Caki2 (cell line): Measurements from ENCODE around the gene RHOJ. TPM values are rescaled to one million over a fixed set of nuclear protein-coding genes. Genes with fewer than 3 reads are reported as not detected.
"Not testable (repeated sequence)": the region's sequence is repeated elsewhere in the genome, so short reads cannot be mapped to it uniquely, and the experiment has no call there.

Experiments used
- DNase-seq: peaks from one replicate; pipeline ENCODE4 v3.0.0-alpha.2; 2015; ENCODE audit warnings: low read depth
- in situ Hi-C: cut with HindIII; loops from 2 replicates; pipeline ENCODE4 v1.10.0; 2016; ENCODE audit warnings: low sequenced_read_pairs, low pct_unique_long_range_greater_than_20kb, mixed read lengths
- total RNA-seq: library from RNA; depleted of rRNA; stranded (reverse); fragments of >200 nt; shearing (Covaris generic); gene quantifications from 2 replicates; pipeline ENCODE4 v1.2.3, GENCODE V29; 2014; ENCODE audit warnings: low replicate concordance

Gene RHOJ
- total RNA-seq, 1 experiment from 2014 or later = not detected

DNA sequence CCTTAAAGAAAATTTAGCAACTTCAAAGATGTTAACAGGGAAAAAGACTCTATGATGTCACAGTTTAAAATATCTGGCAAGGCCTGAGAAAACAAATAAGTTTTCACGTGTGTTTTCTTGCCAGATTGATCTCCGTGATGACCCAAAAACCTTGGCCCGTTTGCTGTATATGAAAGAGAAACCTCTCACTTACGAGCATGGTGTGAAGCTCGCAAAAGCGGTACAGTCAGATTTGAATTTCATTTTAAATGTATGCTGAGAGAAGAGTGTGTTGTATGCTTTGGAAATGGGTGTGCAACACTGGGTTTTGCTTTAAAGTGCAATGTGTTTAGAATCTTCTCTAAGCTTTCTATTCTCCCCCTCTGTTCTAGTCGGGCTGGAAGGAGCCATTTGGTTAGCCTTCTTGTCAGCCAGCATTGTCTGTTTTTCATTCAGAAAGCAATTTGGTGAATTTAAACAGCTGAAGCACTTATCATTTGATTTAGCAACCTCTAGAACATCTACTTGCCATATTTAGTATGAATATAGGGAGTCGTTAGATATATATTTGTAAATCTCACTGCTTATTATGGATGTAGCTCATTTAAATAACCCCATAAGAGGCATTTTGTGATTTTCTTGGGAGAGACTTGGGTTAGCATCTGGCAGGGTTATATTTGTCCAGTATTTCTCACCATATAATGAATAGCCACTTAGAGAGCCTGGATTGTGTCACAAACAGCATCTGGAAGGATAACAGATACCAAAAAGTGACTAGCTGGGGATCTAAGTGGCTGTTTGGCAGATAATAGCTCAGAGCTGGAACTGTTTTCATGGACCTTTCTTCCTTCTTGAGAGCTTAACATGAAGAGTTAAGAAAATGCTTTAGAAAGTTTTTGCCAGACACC is 79.0 kb downstream of the RHOJ start:
- in situ Hi-C loops = no loop called here
- no peak for DNase-seq

DNA sequence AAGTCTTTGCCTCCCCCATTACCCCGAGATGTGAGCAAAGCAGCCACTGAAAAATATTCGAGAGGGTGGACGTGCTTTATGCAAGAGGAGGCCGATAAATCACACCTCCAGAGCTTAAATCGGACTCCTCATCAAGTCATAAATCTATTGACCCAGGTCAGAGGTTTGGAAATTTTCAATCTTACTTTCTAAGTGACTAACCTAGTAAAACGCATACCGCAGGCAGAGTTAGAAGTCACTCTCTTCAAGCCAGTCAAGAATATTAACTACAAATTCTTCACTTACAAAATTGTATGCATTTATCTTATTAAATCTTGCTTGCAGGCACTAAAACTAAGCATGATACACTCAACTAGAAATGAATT is 79.6 kb downstream of the RHOJ start:
- in situ Hi-C loops = no loop called here
- DNase-seq = no peak

DNA sequence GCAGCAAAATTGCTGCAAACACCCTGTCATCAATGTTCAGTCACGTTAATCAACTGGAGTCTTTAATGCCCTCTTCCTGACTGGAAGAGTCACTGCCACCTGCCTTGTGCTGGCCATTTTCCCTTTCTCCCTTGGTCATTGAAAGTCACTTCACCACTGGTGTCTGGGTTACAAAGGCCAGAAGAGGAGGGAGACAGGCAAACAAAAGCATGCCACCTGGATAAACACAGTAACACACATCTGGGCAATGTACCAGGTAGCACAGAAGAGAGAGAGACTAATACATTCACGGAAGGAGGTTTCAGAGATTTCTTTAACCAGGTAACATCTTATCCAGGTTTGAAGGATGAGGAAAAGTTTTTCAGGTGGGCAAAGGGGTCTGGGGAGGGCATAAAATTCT is 81.8 kb downstream of the RHOJ start:
- in situ Hi-C loops = no loop called here
- no peak for DNase-seq

DNA sequence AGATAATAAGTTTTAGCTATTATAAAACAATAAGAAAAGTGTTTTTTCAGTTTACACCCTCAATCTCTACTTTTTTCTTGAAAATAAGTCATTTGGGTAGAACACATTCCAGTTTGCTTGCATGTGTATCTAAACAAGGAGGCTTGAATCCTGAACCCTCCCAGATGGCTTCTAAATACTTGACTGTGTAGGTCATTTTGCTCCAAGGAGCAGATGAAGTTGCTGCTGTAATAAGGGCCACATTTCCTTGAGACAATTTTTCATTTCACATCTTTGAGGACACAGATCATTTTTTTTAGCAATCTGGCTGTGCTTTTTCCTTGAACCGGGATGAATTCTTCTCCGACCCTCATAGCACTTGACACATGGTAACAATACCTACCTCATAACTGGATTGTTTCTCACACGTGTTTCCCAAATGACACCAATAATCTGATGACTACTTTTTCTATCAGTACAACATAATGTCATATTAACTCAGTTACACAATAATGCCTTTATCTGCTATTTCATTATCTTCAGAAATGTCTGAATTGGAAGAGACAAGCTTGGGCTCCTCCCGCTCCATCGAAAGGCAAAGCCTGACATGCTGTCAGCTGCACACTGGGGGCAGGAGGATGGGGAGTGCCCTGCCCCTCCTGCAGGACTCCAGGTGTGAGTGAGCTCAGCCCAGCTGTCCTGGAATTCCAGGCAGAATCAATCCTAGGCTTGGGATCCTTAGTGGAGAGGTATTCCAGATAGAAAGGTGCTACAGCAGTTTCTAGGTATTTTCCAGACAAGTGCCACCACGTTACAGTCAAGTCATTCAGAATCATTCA is 83.6 kb downstream of the RHOJ start:
- in situ Hi-C loops = no loop called here
- no peak for DNase-seq

DNA sequence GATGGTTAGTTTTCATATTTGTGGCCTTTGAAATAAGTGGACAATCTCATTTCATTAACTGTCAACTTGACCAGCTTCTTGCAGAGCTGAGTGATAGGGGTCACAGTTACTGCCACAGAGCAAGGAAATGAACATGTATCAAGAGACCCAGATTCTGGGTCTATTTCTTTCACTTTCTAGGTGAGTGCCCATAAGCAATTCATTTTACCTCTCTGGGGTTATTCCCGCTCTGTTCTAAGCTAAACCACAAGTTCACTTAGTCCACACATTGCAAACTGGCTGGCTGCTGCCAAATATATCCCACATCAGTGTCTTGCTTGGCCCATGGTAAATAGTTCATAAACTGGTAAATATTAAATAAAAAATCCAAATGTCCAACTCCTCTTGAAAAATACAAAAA is 84.6 kb downstream of the RHOJ start:
- in situ Hi-C loops = no loop called here

DNA sequence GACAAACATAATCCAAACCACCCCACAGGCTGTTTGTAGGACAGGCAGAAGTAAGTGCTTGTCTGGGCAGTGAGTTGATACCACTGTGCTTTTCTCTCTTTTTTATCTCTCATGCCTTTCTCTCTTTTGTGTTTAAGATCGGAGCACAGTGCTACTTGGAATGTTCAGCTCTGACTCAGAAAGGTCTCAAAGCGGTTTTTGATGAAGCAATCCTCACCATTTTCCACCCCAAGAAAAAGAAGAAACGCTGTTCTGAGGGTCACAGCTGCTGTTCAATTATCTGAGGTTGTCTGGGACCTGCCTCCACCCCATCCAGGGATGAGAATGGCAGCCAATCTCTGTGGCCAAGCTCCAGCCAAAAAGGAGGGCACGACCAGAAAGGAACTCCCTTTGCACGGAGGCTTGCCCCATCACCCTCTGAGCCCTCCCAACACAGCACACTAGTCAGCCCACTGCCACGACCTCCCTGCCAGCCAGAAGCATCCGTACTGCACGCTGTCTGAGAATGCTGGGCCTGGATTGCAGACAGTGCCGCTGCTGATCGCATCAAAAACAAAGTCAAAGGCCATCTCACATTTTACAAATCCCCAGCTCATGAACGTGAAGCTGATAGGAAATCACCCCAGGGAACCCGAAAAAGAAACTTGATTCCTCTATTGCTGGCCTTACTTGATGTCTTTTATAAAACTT is 86.6 kb downstream of the RHOJ start:
- in situ Hi-C loops = no loop called here
- DNase-seq = no peak

More for the DNA sequence above, 84.6 kb downstream of the RHOJ start:
- no peak for DNase-seq

DNA sequence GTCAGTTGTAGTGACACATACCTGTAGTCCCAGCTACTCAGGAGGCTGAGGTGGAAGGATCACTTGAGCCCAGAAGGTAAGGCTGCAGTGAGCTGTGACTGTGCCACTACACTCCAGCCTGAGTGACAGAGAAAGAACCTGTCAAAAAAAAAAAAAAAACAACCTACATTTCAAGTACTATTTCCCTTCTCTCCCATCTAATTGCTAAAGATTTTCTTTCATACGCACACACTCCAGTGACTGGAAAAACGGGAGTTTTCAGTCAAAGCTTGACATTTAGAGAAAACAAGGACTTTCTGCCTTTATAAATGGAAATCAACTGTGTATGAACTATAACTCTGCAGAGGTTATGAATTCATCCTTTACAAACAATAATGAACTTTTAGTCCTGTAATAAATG is 88.6 kb downstream of the RHOJ start:
- in situ Hi-C loops = no loop called here
- DNase-seq = no peak

GRCh38 chr14:63295231-63295685 is 91.0 kb downstream of the RHOJ start:
- in situ Hi-C loops = no loop called here
- DNase-seq = no peak

DNA sequence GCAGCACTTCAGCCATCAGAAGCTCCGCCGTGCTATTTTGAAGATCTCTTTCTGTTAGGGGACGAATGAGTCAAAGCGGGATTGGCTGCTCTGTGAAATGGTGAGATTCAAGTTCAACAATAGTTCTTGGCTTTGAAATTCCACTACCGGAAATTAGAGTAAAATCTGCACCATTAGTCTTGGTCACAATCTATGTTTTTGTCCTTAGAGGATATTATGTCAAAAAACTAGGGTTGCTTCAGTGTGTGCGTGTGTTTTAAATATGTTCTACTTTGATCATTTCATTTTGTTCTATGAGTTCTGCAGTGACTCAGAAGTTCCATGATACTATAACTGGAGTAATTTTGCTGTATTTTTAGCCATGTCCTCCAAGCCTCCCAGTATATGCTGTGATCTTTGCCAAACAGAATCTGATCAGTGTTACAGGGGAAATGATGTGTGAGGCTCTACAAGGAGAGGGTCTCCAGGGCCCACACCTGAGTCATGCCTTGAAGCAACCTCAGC is 91.9 kb downstream of the RHOJ start:
- no peak for DNase-seq

DNA sequence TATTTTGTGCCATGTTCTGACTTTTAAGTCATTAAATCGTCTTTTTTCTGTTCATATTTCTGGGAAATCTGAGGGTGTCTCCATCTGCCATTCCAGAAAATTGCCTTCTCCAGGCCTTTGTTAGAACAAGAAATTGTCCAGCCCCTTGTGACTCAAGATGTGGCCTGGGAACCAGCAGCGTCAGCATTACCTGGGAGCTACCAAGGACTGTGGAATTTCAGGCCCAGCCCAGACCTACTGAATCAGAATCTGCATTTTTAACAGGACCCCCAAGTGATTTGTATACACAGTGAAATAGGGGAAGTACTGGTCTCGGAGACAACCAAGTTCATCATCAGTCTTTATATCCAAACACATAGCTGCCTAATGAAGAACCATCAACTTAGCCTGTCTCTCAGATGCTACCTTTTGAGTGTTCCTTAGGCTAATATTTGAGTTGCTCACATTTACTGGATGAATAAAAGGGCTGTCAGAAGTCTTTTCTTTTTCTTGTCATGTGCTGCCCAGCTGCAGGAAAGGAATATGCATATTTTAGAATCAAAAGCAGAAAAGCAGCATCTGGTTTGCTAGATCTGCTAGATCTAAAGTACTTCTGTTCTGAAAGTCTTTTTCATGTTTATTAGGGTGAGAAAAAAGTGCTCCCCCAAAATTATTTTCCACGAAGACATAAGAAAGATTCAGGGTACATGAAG is 93.3 kb downstream of the RHOJ start:
- in situ Hi-C loops = no loop called here

More for the DNA sequence above, 91.9 kb downstream of the RHOJ start:
- in situ Hi-C loops = no loop called here

DNA sequence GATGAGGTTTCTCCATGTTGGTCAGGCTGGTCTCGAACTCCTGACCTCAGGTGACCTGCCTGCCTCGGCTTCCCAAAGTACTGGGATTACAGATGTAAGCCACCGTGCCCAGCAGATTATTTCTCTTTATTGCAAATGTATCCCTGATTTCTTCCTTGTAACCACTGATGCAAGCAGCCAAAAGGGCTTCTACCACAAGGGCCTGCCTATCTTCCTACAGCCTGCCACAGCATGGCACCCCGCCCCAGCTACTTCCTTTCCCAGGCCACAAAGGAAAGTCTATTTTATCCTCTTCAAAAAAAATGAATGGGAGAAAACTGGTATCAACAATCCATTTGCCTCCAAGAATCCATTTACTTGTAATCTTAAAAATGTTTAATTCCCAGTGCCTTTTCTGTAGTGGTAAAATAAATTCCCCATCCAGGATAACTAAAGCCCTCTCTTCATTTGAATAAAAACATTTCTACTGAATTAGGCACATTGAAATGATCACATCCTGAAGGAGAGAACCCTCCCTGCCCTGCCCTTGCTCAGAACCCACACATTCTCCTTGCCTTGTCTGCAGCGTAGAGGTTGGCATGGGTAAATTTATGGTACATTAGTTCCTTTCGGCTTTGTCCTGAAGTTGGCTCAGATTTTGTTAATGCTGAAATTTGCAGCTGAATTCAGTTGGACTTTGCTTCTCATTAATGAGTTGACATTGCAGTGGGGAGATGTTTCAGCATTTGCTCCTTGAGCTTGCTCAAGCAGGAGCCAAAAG is 95.3 kb downstream of the RHOJ start:
- DNase-seq = no peak
- in situ Hi-C loops = no loop called here

More for the DNA sequence above, 93.3 kb downstream of the RHOJ start:
- no peak for DNase-seq

GRCh38 chr14:63300854-63301253 is 96.6 kb downstream of the RHOJ start:
- no peak for DNase-seq
- in situ Hi-C loops = no loop called here

GRCh38 chr14:63301891-63302534 is 97.8 kb downstream of the RHOJ start:
- in situ Hi-C loops = no loop called here
- no peak for DNase-seq

DNA sequence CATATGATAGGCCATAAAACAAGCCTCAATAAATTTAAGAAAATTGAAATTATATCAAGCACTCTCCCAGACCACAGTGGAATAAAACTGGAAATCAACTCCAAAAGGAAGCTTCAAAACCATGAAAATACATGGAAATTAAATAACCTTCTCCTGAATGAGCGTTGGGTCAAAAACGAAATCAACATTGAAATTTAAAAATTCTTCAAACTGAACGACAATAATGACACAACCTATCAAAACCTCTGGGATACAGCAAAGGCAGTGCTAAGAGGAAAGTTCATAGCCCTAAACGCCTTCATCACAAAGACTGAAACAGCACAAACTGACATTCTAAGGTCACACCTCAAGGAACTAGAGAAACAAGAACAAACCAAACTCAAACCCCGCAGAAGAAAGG is 100.2 kb downstream of the RHOJ start:
- DNase-seq, in situ Hi-C loops: not testable (repeated sequence)

GRCh38 chr14:63308723-63309317 is 104.6 kb downstream of the RHOJ start:
- peak; percentile 2 for DNase-seq
- in situ Hi-C loops = no loop called here

DNA sequence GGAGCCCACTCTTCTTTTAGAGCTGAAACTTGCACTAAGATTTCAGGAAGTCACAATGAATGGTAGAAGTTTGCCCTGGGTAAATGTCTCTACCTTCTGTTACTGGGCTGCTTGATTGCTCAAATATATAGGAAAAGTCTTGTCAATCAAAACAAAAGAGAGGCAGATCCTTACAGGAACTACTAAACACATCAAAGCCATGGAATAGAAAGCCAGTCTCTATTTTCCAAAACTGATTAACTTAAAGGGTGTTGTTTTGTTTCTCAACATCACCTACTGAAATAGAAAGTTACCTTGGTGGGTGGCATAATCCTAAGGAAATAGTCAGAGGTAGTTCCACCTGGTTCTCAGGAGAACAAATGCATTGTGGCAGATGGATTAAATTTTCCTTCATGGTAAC is 114.6 kb downstream of the RHOJ start, which contains the start of gene GPHB5:
Gene GPHB5, minus strand, starts transcription at position 101 of the 400 bp plus-strand sequence. CDS start 1,086 bp downstream, outside the sequence.
- in situ Hi-C loops = no loop called here
- DNase-seq = no peak
